Renal cortex interstitium (tissue), 11 donors: ENCODE data around the gene MXD3. TPM values are rescaled to one million over a fixed set of nuclear protein-coding genes. Genes with fewer than 3 reads are reported as not detected.
"Not testable (repeated sequence)": the region's sequence is repeated elsewhere in the genome, so short reads cannot be mapped to it uniquely, and the experiment has no call there.

Experiments used
- DNase-seq, 11 donors: peaks; one replicate each; pipeline ENCODE4 v3.0.0-alpha.2; 2013; ENCODE audit warnings: low read depth in 9 of 11, low spot score in 4 of 11; ENCODE audit errors: extremely low read depth in 1 of 11
- polyA plus RNA-seq, 3 donors: library from polyadenylated mRNA; unstranded; fragments of 120-200 nt; gene quantifications; one replicate each; pipeline ENCODE4 v1.2.1, GENCODE V29; 2013; ENCODE audit not compliant: insufficient read length in 3 of 3

The MXD3 gene
- polyA plus RNA-seq, 3 donors: 15.2 to 26.5 (median 22.1) TPM

DNA sequence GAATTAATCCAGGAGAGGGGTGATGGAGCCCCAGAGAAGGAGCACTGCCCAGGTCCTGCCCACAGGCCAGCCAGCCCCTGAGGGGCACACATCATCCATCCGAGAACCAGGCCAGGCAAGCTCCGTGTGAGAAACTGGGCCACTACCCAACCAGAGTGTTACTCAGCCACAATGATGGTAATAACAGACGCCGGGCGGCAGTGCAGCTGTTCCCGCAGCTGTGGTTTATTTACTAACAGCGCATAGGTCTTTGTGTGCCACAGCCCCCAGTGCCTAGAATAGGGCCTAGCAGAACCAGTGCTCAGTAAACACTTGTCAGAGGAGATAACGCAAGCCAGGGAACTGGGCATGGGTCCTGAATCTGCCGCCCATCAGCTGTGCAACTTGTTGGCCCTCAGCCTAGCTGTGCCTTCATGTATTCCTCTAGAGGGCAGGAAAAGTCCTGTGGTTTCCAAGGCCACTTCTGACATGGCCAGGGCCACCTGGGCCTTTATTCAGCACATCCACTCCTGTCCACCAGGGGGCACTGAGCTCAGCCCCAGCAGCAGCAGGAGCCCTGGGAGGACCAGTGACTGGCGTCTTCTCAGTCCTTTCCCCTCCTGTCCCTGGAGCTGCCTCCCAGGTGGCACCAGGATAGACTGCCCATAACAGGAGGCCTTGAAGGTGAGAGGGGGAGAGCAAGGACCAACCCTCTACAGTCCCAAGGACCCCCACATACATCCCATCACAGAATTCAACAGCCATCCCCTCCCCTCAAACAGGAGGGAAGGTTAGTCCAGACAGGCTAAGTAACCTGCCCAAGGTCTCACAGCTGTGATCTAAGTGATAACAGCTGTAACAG is 2.1 kb downstream of the MXD3 start:
- peak in 3 of 11 donors; percentile 28 to 50 (median 46) for DNase-seq

DNA sequence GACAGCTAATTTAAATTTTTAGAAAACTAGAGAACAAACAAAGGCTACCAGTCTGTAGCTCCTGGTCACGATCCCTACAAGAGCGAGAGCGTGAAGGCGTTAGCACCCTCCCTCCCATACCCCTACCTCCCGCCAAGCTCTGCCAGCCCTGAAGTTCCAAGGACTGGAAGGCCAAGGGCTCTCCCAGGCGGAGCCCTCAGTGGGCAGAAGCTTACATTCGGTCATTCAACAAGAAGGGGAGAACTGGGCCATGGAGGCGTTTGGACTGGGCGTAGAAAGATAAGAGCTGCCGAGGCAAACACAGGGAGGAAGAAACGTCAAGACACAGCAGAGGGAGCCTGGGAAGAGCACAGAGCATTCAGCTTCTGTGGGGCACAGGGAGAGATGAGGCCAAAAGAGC is 3.0 kb downstream of the MXD3 start:
- no peak for DNase-seq

DNA sequence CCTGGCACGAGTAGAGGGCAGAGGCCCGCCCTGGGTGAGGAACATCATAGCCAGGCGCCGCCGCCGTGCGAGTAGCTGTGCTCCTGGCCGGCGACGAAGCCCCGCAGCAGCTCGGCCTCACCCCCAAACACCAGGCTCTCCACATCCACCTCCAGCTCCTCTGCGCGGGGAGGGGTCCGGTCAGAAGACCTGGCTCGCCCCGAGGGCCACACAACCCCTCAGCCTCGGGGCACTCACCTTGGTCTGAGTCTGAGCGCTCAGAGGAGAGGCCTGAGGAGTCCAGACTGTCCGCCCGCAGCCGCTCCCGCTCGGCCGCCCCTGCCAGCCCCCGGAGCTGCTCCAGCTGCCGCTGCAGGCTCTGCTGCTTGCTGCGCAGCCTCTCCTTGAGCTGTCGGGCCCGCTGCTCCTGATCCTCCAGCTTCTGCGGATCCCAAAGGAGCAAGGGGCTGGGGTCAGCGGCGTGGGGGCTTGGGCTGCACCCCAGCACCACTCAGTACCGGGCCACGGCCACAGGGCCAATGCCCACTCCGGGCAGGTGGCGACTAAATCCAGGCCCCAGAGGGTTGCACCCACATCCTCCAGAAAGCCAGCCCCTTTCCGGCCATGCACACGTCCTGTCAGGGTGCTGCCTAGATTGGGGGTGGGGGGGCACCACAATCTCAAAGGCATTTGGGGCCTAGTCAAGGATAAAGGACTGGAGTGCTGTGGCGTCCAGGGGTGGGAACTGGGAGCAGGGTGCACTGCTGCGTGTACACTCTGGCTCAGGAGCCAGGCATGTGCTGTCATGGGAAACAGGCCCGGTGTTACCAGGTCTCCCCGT is 3.9 kb downstream of the MXD3 start:
- DNase-seq: no peak

DNA sequence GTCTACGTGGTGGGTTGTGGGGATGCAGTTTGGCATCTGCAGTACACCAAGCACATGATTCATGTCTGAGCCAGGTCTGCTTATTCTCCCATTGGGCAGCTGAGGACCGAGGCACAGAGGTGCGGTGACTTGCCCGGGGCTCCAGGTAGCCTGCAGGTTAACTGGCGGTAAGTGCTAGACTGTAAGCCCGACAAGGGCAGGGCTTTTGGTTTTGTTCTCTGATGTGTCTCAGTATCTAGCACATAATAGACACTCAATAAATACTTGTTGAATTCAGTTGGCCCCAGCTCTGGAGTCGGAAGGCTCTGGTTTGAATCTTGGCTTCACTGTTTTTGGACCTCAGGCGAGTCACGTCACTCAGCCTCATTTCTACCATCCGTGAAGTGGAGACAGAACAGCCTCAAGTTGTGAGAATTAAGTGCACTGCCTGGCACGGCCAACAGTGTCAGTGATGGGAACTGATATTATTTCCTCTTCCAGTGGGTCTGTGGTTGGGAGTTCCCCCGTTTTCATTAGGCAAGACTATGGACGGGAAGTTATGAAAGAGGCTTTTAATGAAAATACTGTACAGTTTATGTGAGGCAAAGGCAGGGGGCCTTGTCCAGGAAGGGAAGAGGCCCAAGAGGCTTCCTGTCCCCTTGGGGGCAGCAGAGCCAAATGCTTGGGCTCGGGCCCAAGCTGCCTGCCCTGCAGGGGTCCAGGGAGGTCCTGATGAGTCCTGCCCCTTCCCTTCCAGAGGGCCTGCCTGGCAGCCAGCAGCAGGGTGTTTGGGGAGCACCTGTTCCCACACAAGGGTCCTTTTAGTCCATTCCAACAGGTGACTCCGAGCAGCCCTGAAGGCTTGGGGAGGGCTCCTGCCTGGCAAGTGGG is 4.8 kb downstream of the MXD3 start:
- no peak for DNase-seq

DNA sequence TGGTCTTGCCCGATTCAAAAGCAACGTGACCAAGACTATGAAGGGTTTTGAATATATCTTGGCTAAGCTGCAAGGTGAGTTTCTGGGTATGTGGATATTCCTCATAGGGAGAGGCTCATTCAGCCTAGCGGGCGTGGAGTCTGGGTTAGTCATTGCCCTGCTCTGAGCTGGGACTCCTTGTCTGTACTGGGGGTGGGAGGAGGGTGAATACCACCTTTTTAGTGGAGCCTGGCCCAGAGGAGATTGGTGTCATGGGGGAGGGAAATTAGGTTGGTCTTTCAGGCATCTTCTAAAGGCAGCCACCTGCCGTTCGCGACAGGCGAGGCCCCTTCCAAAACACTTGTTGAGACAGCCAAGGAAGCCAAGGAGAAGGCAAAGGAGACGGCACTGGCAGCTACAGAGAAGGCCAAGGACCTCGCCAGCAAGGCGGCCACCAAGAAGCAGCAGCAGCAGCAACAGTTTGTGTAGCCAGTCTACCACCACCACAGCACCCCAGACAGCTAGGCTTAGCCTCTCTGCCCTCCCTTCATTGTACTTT is 5.5 kb downstream of the MXD3 start:
- DNase-seq: not testable (repeated sequence)

DNA sequence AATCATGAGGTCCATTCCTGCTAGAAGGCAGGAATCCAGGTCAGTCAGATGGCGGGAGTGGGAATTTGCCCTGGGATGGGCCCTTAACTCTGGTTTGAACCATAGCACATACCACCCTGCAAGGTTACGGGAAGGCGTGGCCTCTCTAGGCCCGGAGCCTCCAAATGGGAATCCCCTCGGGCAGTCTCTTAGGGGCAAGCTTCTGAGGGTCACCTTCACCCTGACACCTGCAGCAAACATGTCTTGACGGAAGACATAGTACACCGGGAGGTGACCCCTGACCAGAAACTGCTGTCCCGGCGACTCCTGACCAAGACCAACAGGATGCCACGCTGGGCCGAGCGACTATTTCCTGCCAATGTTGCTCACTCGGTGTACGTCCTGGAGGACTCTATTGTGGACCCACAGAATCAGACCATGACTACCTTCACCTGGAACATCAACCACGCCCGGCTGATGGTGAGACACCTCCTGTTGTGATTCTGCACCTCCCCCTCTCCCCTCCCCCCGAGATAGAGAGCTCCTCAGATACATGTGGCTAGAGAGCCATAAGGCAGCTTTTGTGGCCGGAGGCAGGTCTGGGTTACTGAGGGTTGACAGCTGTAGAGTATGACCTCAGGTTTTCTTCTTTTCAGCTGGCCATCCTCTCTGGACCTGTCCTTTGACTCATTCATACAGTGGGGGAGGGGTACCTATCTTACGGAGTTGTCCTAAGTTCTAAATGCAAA is 7.1 kb downstream of the MXD3 start:
- no peak for DNase-seq

DNA sequence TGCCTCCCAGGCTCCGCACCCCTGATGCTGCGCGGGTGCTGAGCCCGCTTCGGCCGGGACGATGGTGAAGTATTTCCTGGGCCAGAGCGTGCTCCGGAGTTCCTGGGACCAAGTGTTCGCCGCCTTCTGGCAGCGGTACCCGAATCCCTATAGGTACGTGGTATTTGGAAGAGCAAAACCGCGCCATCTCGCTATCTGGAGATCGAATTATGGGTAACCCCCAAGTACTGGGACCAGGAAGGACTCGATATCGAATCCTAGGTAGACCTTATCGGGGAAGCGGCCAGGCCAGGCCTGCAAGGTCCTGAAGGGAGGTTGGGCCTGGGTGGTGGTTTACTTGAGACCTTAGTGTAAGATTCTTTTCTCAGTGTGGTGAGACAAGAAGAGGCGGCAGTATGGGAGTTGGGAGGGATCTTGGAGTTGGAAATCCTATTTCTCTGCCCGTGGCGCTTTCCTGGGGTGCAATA is 7.7 kb downstream of the MXD3 start:
- DNase-seq: no peak

DNA sequence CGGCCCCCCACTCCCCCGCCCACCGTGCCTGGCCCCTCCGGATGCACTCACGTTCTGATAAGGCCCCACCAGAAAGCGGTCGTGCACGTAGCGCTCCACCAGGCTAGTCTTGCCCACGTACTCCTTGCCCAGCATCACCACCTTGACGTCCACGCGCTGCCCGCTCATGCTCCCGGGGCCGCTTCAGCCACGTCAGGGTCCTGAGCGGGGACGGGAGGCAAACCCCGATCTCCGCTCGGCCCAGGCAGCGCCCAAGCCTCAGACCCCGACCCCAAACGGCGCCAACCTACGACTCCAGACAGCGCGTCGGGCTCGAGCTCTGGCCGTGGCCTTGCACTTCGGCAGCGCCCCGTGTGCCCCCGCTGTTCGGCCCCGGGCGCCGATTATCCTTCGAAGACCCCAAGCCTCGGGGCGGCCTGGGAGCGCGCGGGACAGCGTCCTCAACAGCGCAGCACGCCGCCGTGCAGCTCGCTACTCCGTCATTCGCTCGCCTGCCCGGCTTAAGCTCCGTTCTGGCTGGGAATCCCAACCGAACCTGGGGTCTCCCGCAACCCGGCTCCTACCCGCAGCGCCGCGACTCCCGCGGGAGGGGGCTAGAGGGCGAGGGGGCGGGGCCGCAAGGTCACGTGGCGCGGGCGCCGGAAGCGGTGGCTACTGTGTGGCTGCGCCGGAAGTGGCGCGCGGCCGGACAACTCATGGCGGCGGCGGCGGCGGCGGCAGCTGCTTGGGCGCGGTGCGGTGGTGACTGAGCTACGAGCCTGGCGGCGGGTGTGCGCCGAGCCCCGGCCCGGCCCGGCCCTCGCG is 8.4 kb downstream of the MXD3 start, which contains the start of the genes PRELID1 and RAB24:
Gene PRELID1 (plus strand): TSS at position 679 of the 804 bp plus-strand sequence. CDS start 187 bp downstream, outside the sequence.
Gene RAB24 (minus strand): TSS at position 599 of the 804 bp plus-strand sequence. CDS start 431 bp downstream, at position 168.
- DNase-seq: peak in 9 of 11 donors; percentile 61 to 85 (median 79)

DNA sequence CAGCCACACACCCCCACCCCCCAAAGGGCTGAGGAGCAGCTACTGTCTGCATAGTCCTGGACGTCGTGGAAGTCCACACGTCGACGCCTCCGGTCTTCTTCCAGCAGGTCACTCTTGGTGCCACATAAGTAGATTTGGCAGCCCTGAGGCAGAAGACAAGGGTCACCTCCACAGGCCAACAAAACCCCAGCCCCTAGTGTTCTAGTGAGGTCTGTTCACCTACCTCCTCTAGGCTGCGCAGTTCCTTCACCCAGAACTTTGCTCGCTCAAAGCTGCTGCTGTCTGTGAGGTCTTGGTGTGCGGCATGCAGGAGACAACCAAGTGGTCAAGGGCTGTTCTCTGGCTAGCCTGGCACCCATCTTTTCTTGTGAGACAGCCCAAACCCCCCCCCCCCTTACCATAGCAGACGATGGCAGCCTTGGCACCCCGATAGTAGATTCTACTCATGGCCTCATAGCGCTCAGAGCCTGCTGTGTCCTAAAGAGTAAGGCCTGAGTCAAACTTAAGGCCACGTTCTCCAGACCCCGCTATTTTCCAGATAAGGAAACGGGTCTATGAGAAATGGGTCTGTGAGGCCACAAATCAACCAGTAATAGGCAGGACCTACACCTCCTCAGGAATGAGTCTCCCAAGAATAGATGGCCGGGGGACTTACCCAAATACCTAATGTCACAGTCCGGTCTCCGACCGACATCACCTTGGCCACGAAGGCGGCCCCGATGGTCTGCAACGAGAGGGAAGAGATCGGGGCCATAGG is 9.2 kb downstream of the MXD3 start:
- DNase-seq: no peak

DNA sequence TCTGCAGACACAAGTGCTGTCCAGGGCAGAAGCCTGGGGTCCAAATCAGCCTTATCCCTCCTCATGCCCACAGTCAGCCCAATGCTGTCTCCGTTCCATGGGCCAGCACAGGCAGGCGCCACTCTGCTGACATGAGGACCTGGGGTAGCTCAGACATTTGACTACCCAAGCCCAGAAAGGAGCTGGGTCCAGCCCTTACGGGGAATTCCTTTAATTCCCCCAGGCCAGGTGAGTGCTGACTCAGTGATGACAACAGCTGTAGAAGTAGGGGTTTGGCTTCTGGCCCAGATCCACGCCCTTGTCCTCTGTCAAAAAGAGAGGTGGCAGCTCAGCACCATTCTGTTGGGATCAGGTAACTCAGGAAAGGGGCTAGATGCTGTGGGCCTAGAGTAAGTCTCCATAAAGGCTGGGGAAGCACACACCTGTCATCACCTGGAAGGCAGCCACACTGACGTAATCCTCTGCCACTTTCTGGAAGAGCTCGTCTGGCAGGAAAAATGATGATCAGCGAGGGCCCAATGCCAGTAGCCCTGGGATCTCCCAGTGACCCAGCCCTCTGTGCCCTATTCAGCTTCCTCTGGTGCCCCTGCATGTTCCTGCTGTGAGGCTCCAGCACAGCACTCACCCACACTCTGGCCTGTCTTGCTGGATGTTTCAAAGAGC is 10.1 kb downstream of the MXD3 start:
- no peak for DNase-seq

DNA sequence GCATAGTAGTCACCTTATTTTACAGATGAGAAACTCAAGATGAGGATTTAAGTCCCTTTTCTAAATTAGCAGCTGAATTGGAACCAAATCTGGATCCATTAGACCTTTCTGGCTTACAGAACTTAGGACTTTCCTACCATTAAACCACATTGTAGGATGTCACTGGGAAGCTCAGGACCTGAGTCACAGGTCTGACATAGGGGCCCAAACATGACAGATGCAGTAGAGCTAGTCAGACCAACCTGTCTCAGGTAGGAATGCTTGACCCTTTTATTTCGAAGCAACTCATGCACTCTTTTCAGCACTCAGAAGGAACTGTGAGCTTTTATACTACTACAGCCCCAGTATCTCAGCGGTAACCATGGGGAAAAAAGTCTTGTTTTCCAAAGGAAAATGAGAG is 10.7 kb downstream of the MXD3 start:
- DNase-seq: no peak

DNA sequence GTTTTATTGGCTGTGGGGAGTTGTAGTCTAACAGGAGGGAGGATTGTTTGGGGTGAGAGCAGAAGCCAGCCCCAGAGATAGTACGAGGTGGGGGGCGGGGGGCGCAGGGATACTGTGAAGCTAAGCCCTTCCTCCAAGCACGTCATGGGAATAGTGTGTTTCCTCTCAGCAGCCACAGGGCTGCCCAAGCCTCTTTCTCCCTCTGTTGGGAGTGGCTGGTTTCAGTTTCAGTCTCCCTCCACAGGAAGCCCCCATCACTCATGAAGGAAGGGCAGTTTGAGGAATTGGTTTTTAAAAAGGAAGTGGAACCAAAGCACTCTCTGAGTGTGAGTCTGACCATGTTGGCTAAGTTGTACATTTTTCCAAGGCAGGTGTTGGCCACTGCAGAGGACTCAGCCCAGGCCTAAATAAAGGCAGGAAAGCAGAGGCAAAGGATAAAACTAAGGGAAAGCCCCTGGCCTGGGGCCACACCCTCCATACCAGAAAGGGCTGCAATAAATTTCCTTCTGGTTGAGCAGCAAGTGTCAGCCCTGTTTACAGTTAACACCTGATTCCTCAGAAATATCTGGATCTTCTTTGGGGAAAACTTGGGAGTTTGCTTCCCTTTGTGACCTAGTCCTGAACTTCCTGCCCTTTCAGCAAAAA is 11.3 kb downstream of the MXD3 start:
- DNase-seq: peak in 2 of 11 donors; percentile 31 to 50

DNA sequence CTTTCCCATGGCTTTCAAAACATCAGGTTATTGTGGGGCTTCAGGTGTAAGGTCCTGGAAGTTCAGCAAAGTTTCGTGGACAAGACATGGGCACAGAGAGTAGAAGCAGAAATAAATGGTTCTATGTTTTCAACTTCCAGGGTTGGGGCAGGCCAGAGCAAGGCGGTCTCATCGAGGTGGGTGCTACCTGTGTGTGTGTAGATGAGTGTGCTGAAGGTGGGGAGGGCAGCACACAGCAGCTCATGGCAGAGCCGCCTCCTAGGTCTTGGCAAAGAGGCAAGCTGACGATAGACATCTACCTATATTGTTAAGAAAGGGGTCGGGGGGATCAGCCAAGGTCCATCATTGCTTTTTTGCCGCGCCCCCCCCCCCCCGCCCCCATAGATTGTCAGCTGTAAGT is 12.0 kb downstream of the MXD3 start:
- no peak for DNase-seq

DNA sequence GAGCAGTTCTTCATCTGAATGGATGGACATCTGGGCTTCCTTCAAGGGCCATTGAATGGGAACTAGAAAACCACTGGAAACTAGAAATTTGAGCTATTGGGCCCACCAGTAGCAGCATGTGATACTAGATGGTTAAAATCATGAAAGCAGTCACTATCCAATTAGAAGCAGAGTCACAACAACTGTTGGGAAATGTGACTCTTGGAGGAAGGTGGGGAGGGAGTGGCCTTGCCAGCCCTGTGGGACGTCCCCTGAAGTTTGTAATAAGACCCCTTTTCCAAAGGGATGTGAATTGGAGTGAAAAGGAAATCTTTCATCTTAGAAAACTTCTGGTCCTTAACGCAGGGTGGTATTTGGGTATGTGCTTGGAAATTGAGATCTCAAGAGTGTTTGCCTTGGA is 13.8 kb downstream of the MXD3 start:
- no peak for DNase-seq

DNA sequence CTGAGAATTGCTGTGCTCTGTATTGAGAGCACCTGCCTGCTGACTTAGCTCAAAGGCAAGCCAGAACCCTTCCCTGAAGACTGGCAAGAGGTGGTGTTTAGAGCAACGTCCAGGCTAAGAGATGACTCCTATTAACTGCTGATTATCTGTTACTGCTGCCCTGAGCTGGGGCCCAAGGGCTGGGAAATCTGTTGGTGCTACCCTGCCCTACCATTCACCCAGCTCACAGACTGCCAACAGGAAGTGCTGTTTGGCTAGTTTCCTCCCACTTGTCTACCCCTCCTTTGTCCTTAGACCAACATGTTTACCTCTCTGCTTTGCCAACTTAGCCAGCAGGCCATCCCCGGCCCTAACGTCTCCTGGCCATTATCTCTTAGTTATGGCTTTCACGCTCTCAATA is 15.1 kb downstream of the MXD3 start:
- no peak for DNase-seq

DNA sequence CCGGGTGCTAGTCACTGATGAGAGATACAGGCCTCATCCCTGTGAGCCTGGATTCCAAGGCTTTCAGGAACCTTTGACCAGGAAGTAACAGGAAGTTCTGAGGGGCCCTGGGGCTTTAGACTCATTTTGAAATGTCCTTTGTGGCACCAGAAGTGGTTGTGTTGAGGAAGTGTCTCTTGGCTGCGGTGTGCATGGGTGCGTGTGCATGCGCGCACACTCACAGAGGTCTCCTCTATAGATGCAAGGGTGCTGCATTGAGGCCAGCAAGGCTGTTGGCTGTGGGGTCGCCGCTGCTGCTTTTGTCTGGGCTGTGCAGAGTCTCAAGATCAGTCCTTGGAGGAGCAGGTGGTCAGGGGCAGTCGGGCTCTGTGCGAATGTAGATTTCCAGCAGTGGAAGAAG is 15.8 kb downstream of the MXD3 start:
- no peak for DNase-seq
